HK-2 (cell line): ENCODE data around the gene SARS1.
"Not testable (repeated sequence)": the region's sequence is repeated elsewhere in the genome, so short reads cannot be mapped to it uniquely, and the experiment has no call there.

Source experiments
- DNase-seq: peaks from one replicate; pipeline ENCODE4 v3.0.0-alpha.2; 2018; ENCODE audit not compliant: unreplicated experiment

Gene SARS1

DNA sequence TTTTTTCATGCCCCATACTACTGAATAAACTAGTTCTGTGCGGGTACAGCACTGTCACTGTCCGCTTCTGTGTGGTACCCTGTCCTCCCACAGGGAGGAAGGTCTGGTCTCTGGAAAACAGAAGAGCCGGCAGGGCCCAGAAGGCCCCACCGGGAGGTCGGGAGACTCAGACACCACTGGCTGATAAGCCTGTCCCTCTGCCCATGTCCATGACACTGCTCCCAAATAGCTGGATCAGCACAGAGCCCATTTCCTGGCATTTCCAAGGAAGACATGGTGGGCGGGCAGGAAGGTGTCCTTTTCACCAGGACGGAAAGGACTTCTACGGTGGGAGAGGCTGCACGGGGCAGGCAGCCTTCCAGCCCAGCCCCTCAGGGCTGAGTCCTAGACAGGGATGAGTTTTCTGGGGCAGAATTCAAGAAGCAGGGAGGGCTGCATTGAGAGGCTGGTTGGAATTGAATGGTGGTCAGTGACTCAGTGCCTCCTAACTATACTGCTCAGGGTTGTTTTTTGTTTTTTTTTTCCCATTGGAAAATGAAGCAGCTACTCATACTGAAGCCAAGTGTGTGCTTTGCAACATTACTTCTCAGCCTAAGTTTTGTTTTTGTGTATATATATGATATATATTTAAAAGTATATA is 62.1 kb downstream of the SARS1 start:
- no peak for DNase-seq

DNA sequence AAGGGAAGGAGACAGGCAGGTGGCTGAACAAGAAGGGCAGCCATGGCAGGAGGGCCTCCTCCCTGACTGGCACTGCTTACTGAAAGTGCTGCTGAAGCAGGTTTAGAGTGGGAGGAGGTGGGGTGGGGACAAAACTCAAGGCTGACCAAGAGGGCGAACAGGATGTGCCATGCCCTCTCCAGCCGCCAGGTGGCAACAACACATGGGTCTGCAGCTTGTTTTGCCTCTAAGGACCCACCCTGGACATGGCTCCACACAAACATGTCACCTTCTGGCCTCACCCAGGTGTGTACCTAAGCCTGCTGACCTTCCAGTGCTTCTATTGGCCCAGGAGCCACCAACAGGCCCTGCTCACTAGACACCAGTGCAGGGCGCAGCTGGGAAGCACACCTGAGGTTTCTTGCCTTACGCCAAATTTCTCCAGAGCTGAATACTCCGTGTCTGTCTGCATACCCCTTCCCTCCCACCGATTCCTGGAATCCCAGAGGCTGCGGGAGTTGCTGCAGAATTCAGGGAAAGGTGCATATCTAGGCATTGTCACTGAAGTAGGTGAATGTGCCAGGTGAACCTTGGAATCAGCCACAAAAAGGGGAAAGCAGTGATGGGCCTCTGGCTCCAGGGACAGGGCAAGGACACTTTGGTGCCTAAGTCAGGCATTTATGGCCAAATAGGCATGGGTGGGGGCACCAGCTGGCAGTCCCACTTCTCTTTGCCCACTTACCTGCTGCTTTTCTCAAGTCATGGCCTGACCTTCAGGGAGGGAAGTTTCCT is 63.9 kb downstream of the SARS1 start:
- peak; percentile 76 for DNase-seq

DNA sequence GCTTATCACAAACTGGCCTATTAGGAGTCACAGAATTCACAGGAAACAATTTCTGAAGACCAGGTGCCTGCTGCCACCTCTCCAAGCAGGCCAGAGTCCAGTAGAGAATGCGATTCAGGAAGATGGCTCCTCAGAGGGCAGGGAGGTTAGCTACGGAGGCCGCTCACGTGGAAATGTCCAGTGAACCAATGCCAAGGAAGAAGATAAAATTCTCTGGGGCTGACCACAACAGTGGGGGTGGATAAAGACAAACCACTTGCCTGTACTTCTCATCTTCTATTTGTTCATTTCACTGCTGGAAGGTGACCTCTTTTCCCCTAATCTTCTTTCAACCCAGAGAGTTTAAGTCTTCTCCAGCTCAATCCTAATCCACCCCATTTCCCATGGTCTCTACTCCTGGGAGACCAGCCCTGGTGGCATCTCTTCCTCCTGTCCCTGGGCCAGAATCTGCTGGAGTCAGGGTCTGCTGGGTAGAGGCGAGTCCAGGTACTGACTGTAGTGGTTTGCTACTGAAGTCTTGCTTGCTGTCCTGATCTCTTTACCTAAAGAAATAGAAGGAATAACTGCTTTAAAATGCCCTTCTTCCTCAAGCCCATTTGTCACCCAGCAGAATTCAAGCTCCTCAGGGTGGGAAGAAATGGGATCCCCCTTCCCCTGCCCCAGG is 66.0 kb downstream of the SARS1 start:
- no peak for DNase-seq

DNA sequence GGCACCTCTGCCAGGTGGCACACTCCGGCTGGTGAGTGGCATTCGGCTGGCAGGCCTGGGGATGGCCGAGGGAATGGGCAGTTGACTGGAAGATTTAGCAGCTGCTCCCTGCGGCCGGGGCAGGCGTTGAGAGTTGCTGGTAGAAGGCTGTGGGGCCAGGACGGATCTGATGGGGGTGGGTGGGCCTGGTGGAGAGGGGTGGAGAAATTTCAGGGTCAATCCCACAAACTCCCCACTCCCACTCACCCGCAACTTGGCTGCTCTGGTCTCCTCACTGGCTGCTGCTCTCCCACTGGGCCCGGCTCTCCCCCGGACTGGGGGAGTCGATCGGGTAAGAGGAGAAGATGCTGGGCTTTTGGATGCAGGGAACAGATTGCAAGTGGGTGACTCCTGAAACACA is 67.1 kb downstream of the SARS1 start:
- DNase-seq = no peak

- no peak for DNase-seq
Measured at GRCh38 chr1:109281680-109282496, 68.2 kb downstream of the SARS1 start.

GRCh38 chr1:109282497-109282951 is 68.8 kb downstream of the SARS1 start:
- DNase-seq = no peak

GRCh38 chr1:109282952-109283747 is 69.4 kb downstream of the SARS1 start, which contains the start of gene PSRC1:
Gene PSRC1, minus strand, starts transcription at chr1:109283145.
- DNase-seq = peak; percentile 97

DNA sequence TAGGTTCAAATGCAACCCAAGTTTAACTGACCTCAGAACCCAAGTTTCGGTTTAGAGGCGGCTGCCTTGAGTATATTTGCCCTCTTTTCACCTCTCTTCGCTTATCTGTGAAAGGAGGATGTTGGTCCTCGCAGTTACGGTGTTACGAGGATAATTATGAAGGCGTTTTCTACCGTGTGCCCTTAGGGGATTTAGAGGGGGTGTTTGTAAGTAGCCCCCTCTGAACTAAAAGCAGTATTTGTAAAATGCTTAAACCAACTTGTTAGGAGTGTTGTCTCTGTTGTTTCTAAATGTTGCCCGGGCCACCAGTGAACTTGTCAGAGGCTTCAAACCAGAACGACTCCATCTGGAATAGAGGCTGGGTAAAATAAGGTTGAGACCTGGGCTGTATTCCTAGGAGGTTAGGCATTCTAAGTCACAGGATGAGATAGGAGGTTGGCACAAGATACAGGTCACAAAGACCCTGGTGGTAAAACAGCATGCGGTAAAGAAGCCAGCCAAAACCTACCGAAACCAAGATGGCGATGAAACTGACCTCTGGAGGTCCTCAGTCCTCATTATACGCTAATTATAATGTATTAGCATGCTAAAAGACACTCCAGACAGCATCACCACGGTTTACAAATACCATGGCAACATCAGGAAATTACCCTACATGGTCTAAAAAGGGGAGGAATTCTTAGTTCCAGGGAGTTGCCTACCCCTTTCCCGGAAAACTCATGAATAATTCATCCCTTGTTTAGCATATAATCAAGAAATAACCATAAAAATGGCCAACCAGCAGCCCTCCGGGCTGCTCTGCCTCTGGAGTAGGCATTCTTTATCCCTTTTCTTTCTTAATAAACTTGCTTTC is 70.3 kb downstream of the SARS1 start:
- DNase-seq = no peak

DNA sequence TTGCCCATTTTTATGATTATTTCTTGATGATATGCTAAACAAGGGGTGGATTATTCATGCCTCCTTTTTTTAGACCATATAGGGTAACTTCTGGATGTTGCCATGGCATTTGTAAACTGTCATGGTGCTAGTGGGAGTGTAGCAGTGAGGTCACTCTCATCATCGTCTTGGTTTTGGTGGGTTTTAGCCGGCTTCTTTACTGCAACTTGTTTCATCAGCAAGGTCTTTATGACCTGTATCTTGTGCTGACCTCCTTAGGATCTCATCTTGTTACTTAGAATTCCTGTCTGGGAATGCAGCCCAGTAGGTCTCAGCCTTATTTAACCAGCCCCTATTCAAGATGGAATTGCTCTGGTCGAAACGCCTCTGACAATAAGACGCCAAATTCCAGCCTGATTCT is 73.0 kb downstream of the SARS1 start:
- not testable (repeated sequence) for DNase-seq
